Measurements from ENCODE around the gene NCCRP1.

NCCRP1 gene

GRCh38 chr19:39247701-39248664 lies 51.2 kb downstream of the NCCRP1 start:
- no peaks in the 10 kb centered on the region for H3K36me3 ChIP-seq (ENCODE audit: control insufficient read depth in 2 of 2, insufficient read depth in 2 of 2, low read length in 2 of 2)
- H3K27ac ChIP-seq (ENCODE audit: low read length), result no peak overlapping the region
- H3K27me3 ChIP-seq (ENCODE audit: control insufficient read depth in 1 of 2, insufficient read depth in 2 of 2, low read length in 2 of 2), result peaks cover 30% of the 10 kb centered on the region in 2 donors
- no peak overlapping the region for H3K9ac ChIP-seq (ENCODE audit: low read length in 2 of 2)
- H3K4me1 ChIP-seq (ENCODE audit: control insufficient read depth, insufficient read depth, low read length), result peaks cover 7% of the 10 kb centered on the region
- no peaks in the 10 kb centered on the region for H3K9me3 ChIP-seq (ENCODE audit: control insufficient read depth in 2 of 2, low read length in 2 of 2)
- H3K4me3 ChIP-seq (ENCODE audit: low read length in 2 of 2), result peak overlapping the region in 1 of 2 donors; percentile 54

GRCh38 chr19:39248806-39249205 lies 52.0 kb downstream of the NCCRP1 start, which contains the start of gene IFNL4:
IFNL4 (minus strand) TSS chr19:39248856.
- H3K27ac ChIP-seq (ENCODE audit: low read length), result no peak within 1 kb of the TSS
- no peaks in the 10 kb centered on the region for H3K36me3 ChIP-seq (ENCODE audit: control insufficient read depth in 2 of 2, insufficient read depth in 2 of 2, low read length in 2 of 2)
- peaks cover 30 to 32% of the 10 kb centered on the region in 2 donors for H3K27me3 ChIP-seq (ENCODE audit: control insufficient read depth in 1 of 2, insufficient read depth in 2 of 2, low read length in 2 of 2)
- peak within 1 kb of the TSS in 1 of 2 donors; percentile 54 for H3K4me3 ChIP-seq (ENCODE audit: low read length in 2 of 2)
- no peaks in the 10 kb centered on the region for H3K9me3 ChIP-seq (ENCODE audit: control insufficient read depth in 2 of 2, low read length in 2 of 2)
- no peak within 1 kb of the TSS for H3K9ac ChIP-seq (ENCODE audit: low read length in 2 of 2)
- peaks cover 7% of the 10 kb centered on the region for H3K4me1 ChIP-seq (ENCODE audit: control insufficient read depth, insufficient read depth, low read length)

GRCh38 chr19:39251081-39251480 lies 54.3 kb downstream of the NCCRP1 start:
- no peak overlapping the region for H3K27ac ChIP-seq (ENCODE audit: low read length)
- no peak overlapping the region for H3K4me3 ChIP-seq (ENCODE audit: low read length in 2 of 2)
- H3K27me3 ChIP-seq (ENCODE audit: control insufficient read depth in 1 of 2, insufficient read depth in 2 of 2, low read length in 2 of 2), result peaks cover 30 to 34% of the 10 kb centered on the region in 2 donors
- H3K9ac ChIP-seq (ENCODE audit: low read length in 2 of 2), result no peak overlapping the region
- H3K36me3 ChIP-seq (ENCODE audit: control insufficient read depth in 2 of 2, insufficient read depth in 2 of 2, low read length in 2 of 2), result no peaks in the 10 kb centered on the region
- H3K4me1 ChIP-seq (ENCODE audit: control insufficient read depth, insufficient read depth, low read length), result peaks cover 7% of the 10 kb centered on the region
- no peaks in the 10 kb centered on the region for H3K9me3 ChIP-seq (ENCODE audit: control insufficient read depth in 2 of 2, low read length in 2 of 2)
